NCI-H2029 (cell line): ENCODE data around the gene SHISA2.

Source experiments
- DNase-seq: peaks from one replicate; lab custom pipeline; 2025; lab: John Stamatoyannopoulos, UW

Gene SHISA2

DNA sequence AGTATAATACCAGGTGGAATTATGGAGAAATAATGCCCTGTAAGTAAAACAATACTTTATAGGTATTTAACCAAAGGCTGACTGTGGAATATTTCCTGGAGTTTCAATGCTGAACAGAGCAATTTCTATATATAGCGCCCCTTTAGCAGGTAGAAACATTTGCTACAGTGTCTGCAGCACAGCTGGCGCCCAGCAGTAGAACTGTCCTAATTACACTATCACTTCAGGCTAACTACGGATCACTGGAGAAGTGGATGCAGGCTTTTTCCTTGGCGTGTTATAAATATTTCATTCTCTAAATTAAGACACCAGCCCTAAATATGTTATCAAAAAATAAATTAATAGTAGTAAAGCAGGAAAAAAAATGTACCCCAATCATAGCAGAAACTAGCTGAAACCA is 3.1 kb downstream of the SHISA2 start:
- no peak for DNase-seq

DNA sequence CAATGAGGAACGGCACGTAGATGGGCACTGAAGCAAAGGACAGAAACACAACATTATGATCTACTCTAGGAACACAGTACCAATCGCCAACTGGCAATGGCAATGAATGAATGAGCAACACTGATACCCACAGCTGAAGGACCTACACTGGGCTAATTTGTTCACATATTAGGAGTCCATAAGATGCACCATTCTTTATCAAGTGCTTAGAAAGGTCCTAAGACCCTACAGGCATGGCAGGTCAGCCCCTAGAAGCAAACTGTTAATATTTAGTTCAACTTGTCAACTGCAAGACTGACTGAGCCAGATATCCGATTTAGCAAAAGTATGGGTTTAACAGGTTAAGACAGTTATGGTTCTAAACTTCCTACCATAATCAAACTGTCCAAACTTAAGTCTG is 4.8 kb downstream of the SHISA2 start:
- no peak for DNase-seq

DNA sequence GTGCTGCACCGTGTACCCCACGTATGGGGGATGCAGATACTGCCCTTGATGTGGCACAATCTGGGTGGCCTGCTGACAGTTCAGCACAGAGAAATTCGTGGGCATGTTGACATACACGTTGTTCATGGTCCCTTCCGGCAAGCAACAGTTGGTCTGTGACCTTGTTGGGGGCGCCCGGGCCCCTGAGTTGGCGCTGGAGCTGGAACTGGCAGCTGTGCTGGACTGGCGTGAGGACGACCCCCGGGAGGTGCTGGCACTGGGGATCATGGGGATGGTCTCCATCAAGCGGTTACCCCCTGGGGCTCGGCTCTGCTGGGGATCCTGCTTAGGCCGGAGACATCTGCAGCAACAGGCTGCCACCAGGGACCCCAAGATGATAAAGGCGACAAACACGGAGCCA is 5.2 kb downstream of the SHISA2 start:
- no peak for DNase-seq

DNA sequence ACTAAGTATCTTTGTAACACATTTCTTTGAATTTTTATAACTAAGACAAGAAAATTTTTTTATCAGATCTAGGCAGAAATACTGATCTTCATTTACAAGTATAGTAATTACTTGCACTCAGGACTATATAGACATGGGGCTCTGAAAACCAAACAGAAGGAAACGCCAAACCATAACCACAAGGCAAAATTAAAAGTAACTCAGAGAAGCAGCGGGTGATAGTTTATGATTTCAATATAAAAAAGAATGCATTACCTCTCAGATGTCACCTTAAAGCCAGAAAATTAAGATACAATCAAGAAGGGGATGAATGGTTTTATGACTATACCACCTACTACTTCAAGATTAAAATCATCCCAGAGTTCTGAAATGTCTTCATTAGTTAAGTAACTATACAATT is 6.7 kb downstream of the SHISA2 start:
- no peak for DNase-seq

DNA sequence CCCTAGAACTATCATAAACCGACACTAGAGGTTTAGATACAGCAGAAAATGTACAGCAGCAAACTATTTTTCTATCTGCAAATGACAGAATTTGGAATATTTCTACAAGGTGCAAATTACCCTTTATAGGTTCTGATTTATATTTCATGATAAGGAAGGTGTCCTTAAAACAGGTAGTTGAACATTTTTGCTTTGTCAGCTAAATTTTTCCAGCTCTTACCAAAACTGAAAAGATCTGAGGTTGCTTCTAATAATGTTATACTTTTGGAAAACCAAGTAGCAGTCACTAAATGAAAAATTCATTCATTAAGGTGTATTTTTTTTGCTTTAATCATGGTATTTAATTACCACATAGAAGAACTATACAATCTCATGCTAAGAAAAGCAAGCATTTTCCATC is 9.0 kb downstream of the SHISA2 start:
- no peak for DNase-seq

DNA sequence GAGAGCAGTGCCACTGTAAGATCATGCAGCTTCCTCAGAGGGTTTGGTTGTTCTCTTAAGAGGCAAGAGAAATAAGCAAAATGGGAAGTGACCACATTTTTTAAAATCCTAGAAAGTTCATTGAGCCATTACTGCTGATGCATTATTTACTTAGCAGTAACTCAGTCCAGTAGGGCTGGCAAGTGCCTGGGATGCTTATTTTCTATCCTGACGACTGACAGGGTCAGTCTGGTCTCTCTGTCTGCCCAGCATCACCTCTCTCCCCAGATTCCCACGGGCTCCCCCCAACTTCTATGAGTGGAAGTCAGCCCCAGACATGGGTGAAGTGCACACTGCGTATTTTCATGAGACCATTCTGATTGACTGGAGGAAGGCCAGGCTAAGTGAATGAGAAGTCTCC is 10.4 kb downstream of the SHISA2 start:
- no peak for DNase-seq

DNA sequence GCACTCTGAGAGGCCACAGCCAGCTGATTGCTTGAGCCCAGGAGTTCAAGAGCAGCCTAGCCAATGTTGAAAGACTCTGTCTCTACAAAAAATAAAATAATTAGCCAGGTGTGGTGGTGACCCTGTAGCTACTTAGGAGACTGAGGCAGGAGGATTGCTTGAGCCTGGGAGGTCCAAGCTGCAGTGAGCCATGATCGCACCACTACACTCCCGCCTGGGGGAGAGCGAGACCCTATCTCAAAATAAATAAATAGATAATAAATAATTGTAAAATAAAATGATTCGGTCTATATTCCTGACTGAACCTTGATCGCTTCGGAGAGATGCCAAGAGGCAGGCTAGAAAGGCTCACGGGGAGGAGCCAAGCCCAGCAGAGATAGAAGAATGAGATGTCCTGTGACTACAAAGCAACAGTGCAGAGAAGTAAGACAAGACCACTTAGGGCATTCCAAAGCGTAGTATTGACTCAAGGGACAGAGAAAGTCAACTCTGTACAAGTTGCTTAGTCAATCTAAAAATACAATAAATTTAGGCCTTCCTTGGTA is 12.8 kb downstream of the SHISA2 start:
- DNase-seq: no peak

DNA sequence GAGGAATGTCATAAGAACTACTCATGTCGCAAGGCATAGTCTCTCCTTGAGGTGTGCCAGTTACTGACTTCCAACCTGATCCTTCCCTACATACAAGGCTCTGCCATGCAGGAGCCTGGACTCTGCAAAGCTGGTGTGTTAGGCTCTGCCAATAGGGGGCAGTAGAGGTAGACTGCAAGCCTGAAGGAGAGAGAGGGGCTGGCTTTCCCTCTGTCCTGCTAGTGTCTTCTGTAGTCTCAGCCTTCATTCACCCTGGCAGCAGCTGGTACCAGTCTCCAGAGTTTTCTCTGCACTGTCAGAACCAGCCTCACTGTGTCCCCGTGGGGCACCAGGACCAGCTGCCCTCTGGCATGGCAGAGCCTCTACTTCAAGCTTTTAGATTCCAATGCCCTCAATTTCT is 14.5 kb downstream of the SHISA2 start:
- DNase-seq: no peak

DNA sequence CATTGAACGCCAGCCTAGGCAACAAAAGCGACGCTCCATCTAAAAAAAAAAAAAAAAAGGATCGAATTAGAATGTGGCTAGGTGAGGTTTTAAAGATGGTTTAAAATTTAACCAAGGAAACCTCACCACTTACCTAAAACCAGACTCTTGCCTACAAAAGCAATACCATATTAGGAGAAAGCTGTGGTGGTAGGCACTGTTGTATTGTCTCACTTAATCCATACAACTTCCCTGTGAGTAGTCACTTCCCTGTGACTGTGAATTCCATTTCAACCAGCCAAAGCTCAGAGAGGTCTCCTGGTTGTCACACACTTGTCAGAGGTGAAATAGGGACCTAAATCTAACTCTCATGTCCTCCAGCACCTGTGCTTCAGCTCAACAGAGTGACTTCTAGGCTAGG is 15.4 kb downstream of the SHISA2 start:
- DNase-seq: no peak

DNA sequence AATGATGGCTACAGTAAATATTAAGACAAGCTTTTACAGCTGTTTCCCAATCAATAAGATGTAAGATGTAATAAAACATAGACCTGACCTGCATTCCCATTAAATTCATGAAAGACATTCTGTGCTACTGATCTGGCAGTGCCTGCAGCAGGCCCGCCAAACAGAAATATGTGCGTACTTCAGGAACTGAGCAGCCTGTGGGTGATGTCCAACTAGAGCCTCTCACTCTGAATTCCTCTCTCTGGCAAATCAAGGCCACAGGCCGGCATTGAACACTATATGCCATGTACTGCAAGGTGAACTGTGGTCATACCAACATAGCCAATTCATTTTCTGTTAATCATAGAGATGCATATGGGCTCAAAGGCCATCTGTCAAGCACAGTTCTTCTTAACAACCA is 17.8 kb downstream of the SHISA2 start:
- no peak for DNase-seq

DNA sequence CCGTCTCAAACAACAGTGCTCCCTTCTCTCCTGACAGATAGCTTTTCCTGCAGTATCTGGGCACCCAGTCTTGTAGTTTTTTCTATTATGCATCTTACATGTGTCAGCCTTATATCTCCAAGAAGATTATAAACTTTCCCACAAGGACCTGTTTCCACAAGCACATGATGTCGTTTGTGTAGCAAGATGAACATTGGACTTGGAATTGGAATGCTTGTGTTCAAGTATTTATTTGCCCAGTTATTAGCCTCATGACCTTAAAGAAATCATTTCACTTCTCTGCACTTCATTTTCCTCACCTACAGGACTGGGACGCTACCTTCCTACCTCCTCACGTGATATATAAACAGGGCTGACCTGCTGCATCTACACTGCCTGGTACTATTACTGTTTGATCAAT is 21.5 kb downstream of the SHISA2 start:
- DNase-seq: no peak

DNA sequence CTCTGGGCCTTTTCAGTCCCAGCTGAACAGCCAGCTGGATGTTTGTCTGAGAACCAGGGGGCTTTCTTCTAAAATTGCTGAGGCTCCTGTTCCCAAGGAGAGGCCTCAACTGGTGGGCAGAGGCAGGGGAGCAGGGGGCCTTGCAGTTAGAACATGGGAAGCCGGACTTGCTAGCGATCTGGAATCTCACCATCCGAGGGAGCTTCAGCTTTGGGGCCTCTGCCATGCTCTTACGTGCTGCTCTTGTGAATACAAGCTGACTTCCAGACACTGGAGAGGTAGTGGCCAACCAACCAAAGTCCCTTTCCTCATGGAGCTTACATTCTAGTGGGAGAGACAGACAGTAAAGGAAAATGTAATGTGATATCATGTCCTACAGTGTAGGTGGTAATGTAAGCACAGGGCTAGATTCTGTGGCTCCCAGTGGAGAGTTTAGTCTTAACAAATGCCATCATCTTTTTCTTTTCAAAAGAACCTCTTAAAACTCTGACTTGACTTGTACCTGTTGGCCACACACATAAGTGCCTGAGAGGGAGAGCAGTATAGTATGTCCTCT is 22.2 kb downstream of the SHISA2 start:
- DNase-seq: no peak

DNA sequence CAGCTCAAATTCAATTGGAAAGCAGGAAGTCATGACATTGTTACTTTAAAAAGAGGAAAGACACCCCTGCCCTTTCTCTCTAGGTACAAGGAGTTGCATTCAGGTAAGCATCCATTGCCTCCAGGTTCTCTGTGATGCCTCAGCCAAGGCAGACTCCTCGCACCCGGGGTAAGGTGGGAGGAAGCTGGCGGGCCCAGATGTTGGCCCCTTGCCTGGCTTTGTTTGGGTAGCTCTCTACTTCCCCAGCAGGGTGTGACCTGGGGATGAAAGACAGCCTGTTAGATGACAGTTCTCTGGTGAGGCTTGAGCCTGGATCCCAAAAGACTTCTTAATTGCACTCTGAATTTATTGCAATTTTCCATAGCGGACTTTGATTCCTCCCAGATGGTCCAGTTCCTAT is 25.6 kb downstream of the SHISA2 start:
- DNase-seq: no peak

DNA sequence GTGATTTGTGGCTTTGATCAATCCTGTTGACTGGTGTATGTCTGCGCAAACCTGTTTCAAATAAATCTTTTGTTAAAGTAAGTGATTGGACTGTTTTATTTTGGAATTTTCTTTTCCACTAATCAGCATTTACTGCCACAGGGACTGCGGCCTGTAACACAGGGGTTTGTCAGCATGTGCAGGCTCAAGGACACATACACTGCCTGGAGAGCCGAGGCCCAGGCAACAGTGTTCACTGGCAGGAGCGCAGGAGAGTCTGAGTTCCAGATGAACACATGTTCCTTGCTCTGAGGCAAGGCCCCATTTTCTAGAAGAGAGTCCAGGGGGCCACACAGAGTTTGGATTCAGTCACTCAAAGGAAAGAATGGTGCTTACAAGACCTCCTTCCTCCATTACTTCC is 26.0 kb downstream of the SHISA2 start:
- no peak for DNase-seq

DNA sequence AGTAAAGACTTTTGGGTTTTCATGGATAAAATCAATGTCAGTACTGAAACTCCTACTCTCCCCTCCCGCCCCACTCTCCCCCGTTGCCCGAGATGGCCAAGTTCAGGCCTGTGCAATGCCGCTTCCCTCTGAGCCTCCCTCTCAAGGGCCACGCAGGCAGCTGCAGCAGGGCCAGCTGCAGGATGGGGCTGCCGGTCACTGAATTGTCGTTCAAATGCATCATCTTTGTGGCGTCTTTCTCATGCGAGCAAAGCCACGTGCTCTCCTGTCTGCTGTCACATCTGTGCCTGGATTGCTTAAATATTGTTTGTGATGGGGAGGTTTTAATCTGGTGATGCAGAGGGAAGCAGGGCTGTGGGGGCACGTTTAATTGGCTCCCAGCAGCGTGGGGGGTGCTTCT is 26.6 kb downstream of the SHISA2 start:
- no peak for DNase-seq

DNA sequence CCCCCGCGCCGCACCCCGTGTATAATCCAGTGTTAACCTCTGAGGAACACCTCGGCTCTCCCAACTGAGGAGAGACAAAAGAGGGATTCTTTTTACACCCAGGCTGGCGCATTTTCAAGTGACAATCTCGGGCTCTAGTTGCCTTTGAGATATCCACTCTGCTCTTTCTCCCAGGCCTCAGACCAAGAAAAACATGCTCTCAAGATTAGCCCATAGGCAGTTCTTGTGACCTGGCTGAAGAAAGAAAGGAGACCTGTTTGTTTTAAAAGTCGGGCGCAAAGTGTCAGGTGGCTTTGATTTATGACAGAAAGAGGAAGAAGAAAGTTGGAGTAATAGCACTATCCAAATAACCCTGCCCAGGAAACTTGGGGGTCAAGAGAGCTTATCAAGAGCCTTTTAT is 27.3 kb downstream of the SHISA2 start:
- DNase-seq: no peak

DNA sequence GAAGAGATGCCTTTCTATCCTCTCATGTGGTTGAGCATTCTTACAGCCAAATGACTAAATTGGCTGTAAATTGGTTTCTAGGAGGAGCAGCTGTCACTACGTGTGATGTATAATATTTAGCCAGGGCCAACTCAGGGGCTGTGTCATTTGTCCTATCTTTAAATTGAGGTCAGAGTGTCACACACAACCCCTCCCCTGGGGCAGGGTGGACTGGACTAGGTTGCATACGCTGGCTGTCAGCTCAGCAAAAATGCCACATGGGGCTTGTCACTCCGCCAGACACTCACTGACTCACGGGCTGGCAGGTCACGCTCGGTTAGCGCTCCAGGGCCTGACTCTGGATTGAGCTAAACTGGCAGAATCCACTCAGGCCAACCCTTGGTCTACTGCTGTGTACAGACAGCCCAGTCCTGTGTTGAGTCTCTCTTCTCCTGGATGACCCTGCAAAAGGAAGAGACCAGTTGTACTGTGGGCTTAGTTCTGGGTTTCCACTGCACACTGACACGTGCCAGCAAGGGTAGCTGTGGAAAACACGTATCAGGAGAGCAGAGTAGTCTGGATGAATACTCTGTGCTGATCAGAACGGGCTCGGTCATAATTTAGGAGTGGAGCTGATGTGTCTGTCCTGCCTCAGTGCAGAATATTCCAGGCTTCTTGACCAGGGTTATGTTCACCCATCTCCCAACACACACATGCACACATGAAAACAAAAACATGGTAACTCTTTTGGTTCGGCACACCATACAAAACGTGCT is 29.1 kb downstream of the SHISA2 start:
- peak; percentile 64 for DNase-seq

DNA sequence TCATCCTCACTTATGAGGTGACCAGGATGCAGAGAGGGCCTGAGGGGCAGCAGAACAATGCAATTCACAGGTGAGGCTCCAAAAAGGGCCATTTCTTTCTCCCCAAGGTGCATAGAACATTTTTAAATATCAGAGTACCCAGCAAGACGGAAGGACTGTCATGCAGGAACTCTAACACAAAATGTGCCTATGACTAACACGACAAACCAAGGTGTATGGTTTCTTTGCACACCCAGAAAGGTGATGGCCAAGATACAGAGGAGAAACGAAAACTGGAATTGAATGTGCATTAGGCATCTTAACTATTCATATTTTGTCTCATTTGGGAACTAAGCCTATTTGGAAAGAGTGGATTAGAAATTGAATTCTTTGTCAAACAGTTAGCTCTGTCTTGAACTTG is 29.9 kb downstream of the SHISA2 start:
- no peak for DNase-seq

DNA sequence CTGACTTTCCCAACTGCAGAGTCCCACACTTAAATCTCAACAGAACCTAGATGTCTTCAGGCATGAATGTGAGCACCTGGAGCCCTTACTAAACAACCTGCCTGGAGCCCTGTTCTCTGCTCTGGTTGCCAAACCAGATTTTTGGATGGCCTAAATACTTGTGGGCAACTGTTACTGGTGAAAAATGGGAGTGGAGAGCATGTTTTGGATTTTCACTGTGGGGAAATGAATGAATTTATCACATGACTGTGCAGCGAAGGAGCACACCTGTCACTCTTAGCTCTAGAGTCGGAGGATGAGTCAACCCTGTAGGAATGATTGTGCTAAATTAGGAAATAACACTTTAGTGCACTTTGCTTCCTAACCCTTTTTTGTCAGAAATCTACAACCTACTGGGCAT is 30.3 kb downstream of the SHISA2 start:
- DNase-seq: no peak

DNA sequence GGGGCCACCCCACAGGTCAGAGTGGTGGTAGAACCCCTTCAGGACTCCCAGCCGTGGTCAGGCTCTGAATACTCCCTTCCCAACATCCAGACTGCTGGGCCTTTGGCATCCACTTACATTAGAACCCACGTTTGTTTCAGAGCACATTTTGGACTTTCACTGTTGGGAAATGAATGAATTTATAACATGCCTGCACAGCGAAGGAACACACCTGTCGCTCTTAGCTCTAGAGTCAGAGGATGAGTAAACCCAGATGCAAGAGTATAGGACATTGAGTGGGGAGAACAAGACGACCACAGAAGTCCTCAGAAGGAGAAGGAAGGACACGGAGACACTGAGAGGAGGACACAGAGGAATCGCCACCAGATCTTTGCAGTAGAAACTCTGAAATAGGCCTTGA is 30.9 kb downstream of the SHISA2 start:
- no peak for DNase-seq

DNA sequence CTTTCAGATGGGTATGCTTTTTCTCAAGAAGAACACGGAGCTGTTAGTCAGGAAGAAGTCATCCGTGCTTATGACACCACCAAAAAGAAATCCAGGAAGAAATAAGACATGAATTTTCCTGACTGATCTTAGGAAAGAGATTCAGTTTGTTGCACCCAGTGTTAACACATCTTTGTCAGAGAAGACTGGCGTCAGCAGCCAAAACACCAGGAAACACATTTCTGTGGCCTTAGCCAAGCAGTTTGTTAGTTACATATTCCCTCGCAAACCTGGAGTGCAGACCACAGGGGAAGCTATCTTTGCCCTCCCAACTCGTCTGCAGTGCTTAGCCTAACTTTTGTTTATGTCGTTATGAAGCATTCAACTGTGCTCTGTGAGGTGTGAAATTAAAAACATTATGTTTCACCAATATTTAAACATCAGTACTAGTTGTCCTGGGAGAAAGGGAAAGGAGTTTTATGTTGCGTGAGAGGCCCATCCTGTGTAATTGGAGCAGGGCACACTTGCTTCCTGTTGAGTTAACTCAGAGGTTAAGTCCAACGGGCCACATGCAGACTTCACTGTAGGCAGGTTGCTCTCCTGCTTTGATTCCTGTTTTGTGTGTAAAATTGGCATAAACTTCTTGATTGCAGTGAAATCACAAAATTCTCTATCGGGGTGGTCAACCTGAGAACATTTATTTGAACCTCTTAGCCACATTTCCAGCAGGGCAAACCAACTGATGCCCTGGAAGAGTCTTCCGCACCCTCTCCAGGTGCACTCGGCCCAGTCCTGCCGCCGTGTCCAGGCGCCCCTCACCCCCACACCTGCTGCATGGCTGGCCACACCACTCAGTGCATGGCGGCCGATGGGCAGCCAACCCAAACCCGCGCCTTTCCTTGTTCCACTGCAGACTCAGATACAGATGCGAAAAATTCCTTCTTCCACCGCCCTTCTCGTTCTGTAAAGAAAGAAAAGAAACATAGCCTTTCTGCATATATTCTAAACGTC is 31.6 kb downstream of the SHISA2 start:
- DNase-seq: peak; percentile 13

DNA sequence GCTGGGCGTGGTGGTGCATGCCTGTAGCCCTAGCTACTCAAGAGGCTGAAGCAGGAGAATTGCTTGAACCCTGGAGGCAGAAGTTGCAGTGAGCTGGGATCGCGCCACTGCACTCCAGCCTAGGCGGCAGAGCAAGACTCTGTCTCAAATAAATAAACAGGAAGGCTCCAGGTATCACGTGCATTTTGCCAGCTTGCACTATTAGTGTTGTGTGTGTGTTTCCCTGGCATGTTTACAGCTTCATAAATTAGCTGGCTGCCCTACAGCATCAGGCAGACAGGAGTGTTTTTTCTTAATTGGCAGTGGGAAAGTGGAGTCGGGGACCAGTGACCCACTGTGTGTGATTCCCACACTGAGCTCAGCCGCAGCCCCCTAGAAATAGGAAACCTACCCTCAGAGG is 32.6 kb downstream of the SHISA2 start:
- no peak for DNase-seq
